ENCODE results near the gene GRK3.
"Not testable (repeated sequence)": the region's sequence is repeated elsewhere in the genome, so short reads cannot be mapped to it uniquely, and the experiment has no call there.

The GRK3 gene

DNA sequence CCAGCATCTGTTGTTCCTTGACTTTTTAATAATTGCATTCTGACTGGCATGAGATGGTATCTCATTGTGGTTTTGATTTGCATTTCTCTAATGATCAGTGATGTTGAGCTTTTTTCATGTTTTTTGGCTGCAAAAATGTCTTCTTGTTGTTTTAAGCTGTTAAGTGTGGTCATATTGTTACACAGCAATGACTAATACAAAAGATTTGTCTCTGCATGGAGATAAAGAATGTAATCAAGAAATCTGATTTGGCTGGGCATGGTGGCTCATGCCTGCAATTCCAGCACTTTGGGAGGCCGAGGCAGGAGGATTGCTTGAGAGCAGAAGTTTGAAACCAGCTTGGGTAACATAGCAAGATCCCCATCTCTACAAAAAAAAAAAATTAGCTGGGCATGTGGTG, 12.1 kb upstream of the GRK3 start:
- DNase-seq: not testable (repeated sequence)

DNA sequence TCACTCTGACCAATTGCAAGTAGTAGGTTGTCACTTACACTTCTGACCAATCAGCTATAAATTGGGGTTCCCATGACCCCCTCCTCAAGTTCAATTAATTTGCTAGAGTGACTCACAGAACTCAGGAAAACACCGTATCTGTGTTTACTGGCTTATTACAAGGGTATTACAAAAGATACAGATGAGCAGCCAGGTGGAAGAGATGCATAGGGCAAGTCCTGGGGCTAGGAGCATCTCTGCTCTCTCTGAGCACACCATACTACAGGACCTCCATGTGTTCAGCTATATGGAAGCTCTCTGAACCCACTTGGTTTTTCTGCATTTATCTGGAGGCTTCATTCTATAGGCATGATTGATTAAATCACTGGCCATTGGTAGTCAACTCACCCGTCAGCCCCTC, 11.3 kb upstream of the GRK3 start:
- DNase-seq: no peak

DNA sequence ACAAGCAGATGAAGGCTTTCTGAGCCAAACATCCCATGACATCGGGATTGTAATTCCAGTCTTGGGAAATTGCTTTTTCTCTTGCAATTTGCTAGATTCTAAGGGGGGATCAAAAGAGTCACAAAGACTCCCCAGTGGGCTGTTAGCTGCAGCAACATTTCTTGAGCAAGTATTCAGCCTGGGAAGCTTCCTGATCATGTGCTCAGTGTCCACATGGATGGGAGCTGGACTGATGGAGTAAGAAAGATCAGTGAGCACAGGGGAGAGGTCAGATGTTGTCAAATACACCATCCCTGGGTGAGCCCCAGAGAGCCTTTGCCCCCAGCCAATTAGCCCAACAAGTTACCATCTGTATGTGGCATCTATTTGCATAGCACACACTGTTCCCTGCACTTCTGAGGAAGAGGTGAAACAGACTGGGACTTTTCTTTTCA, 10.2 kb upstream of the GRK3 start:
- no peak for DNase-seq

DNA sequence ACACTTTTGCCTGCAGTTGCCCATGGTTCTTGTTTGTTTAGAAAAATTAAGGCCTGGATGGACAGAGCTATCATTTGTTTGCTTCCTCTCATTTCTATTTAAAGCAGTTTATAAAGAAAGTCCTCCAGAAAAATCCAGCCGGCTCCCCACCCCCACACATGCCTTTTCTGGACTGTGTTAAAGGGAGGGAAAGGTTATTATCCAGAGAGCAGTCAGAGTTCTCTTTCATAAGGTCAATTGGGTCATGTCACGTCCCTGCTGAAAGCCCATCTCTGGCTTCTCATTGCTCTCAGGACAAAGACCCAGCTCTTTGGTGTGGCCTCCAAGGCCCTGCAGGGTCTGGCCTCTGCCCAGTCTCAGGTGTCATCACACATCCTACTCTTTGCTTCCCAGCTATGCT, 9.8 kb upstream of the GRK3 start:
- no peak for DNase-seq

DNA sequence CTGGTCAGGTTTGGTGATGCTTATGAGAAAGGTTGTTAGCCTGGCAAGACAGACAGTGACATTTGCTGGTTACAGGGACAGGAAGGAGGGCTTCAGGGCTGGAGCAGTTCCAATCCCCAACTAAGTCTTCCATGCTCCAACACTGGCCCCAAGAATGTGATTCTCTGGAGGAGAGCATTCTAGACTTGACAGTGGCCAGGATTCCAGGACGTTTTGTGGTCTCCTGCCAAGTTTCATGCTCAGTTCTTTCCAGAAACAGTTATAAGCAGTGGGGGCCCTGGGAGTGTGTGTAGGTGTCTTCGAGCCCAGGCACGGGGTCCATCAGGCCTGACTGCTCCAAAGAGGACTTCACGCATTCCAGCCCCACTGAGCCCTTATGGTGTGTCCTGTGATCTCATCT, 8.9 kb upstream of the GRK3 start:
- DNase-seq: no peak

DNA sequence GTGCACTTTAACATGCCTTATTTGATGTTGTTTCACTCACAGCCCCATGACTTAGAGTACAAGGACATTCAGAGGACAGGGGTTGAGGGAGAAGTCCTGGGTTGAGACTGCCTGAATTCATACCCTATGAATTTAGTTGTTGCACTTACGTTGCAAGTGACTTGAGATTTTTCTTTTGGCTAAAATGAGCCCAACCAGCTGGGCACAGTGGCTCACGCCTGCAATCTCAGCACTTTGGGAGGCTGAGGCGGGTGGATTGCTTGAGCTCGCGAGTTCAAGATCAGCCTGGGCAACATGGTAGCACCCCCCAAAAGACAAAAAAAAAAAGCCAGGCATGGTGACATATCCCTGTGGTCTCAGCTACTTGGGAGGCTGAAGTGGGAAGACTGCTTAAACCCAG, 7.3 kb upstream of the GRK3 start:
- DNase-seq: no peak

DNA sequence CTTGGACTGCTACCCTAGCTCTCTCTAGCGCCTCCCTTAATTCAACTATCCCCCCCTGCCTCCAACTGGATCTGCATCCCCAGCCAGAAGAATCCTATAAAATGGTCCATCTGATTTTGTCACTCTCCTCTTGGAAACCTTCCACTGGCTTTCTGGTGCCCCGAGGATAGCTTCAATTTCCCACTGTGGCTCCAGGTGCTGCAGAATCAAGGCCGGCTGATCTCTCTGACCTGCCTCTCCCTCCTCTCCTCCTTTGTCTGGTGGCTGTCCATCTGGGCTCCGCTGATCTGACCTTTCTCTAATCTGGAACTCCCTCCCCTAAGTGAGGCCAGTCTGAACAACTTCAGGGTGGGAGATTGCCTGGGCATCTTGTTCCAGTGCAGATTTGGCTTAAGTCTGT, 6.1 kb upstream of the GRK3 start:
- no peak for DNase-seq

DNA sequence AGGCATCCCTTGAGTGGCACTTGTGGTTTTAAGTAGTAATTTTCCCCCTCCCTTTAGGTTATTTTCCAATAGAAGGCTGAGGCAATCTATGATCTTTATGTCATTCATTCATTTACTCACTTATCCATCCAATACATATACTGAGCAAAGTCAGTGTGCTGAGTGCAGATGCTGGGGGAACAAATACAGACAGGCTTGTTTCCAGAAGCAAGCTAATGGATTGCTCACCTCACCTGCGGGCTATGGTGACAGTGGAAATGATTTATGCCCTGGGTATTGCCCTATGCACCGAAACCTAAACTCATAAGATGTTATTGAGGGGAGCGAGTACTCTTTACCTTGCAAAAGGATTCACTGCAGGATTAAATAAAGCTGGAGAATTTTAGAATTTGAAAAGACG, 4.6 kb upstream of the GRK3 start:
- DNase-seq: not testable (repeated sequence)

DNA sequence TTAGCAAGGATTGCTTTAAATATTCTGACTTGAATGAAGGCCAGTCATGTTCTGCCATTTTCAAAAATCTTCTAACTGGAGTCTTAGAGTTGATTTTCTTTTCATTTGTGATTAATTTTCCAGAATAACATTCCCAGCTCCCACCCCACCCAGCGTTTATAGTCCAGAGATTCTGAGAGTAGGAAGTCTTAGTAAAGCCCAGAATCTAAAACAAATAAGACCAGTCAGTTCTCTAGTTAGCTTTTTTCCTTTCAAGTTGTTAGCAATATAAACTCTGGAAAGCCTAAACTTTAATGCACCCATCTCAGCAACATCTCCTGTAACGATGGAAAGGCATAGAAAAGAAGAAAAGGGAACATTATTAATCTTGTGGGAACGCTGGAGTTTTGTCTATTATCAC, 3.3 kb upstream of the GRK3 start:
- not testable (repeated sequence) for DNase-seq

DNA sequence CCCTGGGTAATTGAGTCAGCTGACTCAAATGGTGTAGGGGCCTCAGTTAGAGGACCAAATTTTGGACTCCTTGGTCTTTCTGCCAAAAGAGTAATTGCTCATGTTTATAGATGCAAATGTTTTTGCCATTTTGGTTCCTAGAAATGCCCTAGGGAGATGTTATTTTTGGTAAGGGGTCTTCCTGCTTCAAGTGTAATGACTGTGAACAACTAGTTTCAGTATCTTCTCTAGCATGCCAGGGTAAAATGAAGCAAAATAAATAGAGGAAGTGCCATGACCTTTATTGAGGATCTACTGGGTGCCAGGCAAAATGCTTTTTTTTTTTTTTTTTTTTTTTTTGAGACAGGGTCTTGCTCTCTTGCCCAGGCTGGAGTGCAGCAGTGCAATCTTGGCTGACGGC, 2.5 kb upstream of the GRK3 start:
- DNase-seq: not testable (repeated sequence)

DNA sequence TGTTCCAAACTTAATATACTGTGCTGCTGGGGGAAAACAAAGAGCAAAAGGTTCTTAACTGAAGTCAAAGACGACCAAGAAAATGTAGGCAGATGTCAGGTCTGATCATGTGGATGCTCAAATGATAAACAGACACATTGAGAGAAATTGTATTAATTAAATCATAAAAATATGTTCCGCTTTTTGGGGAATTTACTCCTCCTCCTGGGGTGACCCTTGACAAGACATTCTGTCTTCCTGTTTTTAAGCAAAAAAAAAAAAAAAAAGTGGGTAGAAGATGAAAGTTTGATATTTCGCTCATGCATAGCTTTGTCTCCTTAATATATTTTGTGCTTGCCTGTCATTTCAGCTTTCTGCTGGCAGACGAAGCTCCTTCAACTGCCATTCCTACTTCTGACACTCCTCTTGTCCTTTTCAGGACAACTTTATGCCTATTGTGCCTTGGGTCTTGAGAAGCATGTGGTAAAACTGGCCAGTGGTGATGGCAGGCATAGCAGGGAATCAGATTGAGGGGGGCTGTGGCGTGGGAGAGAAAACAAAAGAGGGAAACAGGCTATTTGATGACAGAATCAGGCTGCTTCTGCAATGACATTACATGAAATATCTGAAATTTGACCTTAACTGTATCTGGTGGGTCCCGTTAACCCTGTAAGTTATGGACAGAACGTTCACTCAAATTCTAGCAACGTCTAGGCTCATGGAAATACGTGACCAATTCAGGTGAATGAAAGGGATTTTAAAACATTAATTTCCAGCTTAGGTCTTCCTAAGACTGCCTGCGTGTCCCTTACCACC, 1.3 kb upstream of the GRK3 start:
- DNase-seq: not testable (repeated sequence)

DNA sequence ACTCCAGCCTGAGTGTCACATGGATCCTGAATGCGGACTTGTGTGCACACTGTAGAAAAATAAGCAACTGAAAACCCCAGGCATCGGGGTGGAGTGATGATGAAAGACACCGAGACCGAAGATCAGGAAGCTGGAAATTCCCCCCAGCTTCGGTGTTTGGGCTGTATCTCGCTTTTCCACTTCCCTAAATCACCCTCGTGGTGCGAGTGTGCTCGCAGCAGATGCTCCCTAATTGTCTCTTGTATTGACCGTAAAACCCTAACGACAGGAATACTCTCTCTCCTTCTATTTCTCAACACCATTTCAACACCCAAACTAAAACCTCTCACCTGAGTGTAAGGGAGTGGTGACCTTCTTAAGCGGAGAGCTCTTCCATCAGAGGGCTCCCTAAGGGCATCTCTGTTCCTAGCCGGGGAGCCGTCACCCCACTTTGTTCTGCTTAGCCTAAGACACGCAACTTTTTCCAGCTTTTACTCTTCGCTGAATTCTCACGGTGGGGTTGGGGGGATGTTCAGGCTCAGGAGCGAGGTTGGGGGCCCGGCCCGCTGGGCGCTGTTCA, 635 bp upstream of the GRK3 start:
- DNase-seq: no peak

DNA sequence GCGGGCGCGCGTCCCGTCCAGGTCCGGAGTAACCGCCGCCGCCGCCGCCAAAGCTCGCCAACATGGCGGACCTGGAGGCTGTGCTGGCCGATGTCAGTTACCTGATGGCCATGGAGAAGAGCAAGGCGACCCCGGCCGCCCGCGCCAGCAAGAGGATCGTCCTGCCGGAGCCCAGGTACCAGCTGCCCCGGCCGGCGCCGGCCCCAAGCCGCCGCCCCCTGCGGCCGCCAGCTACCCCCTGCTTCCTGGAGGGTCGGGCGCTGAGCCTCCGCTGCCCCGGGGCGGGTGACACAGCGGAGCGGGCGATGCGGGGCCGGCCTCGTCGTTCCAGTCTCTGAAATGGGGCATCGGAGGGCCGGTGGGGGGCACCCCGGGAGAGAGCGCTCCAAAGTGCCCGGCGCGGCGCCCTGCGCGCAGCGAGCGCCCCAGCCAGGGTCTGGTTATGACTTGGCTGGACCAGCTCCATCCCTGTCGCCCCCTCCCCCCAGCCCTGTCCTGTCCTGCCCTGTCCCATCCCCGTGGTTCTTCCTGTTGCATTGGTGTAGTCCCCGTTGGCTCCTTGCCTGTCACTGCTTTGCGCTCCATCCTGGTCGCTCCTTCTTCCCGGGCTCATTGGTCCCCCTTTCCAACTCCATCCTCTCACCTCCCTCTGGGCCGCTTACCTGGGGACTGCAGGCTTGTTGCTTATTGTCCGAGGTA, 653 bp downstream of the GRK3 start:
- peak; percentile 5 for DNase-seq

DNA sequence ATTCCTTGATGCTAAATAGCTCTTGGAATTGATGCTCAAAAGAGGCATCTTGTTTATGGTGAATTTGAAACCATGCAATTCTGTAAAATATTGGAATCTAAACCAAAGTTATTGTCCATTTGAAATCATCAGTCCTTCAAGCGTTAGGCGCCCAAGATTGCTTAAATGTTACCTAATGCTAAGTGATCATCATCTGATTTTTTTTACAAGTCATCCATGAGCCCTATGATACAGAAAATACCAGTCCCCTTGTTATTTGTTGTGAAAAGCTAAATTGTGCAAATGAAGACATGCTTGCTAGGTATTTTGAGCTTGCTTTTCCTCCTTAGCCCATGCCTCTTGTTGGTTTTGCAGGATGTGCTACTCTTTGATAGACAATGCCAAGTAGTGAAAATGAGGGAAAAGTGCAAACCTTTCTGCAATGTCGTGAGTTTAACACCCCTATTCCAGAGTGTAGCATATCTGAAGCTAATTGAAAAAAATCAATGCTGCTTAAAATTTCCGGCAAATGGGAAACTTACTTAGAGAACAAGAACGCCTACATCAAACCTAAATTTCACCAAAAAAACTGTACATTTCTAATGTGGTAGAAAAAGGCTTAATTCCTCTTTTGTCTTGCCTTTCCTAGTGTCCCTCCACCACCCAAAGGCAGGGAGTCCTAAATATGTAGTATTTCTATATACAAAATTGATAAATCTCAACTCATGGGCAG, 1.9 kb downstream of the GRK3 start:
- DNase-seq: no peak

DNA sequence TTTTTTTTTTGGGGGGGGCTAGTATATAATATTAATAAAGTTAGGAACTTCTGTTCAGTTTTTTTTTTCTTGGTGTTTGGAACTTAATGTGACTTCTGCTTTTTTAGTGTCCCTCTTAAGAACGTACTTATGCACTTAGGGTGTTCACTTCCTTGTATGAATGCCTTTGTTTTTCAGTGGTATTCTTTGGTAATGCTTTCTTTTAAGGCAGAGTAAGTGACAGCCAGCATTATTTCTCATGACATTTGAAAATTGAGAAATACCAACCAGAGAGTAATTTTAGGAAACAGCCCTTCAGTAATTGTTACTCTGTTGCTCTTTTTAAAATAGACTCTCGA, 2.4 kb downstream of the GRK3 start:
- no peak for DNase-seq

DNA sequence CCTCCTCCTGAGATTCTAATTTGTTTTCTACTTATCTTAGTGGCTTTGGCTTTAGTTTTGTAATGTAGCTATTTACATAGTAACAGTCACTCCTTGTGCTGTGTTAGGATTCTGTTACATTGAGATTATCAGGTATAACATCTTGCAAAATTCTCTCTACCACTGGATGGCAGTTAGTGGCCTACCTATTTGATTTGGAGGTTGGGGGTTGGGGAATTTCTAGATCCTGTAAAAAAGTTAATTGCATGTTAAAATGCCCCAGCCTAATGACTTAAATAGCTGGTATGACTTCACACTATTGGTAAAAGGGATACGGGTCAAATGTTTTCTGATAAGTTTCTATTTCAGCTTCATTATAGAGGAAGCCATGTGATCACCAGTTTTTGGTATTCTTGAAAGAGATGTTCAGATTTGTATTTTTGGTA, 2.8 kb downstream of the GRK3 start:
- no peak for DNase-seq

DNA sequence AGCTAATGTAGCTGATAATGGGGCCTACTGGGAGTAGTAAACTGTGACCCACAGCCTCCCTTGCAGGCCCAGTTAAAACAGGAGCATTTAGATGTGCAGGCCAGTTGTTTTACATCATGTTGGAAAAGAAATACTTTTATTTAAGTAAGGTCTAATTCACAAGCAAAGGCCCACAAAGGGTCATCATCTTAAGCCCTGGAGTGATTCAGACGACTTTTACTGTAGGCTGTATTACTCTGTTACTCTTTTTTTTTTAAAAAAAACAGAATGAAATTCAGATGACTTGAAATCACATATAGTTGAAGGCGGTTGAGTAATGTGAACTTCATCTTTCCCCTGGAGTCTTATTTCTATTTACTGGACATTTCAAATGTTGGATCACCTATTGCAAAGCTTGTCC, 3.6 kb downstream of the GRK3 start:
- DNase-seq: not testable (repeated sequence)

DNA sequence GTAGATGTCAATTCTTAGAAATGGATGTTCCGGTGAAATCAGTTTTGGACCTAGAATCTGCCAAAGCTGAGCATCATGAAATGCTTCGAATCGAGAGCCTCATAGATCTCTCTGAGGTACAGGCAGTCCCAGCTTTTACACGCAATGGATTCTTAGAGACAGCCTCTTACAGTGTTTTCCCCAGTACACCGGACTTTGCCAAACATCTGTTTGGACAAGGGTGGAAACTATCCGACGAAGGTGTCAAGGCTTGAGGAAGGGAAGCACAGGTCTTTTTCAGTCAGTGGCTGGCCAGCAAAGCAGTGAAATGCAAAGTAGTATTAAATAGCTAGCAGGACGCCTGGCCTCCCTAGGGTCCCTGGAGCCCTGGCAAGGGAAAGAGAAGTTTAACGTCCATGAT, 4.9 kb downstream of the GRK3 start:
- DNase-seq: no peak

DNA sequence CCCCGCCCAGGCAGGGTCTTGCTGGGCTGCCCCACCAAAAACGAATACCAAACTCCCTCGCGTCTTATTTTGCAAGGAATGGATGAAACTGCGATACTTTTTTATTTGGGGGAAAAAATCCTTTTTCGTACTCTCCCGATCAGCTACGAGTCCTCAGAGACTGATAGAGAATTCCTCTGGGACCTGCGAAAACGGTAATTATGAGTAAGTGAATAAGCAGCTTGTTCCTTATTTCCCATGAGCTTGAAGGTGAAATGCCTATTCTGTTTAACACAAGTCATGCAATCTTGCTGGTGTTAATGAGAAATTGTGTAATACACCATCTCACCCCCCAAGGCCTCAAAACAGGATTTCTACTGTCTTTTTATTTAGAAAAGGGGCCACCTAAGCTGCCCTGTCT, 5.5 kb downstream of the GRK3 start:
- DNase-seq: no peak

DNA sequence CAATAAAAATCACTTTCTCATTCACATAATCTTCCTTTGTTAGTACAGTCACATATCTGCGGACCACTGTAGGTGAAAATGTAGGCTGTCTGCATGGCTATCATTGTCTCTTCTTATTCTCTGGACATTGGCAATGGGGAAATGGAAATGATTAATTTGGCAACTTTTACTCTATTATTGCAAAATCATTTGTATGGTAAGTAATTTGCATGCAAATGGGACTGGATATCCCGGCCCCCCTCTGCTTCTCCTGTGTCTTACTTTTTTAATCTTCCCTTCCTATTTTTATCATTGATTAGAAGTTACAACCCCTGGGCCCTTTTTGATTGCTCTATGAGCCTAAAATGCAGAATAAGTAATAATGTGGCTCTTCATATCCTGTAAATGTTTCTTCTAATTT, 6.0 kb downstream of the GRK3 start:
- no peak for DNase-seq

DNA sequence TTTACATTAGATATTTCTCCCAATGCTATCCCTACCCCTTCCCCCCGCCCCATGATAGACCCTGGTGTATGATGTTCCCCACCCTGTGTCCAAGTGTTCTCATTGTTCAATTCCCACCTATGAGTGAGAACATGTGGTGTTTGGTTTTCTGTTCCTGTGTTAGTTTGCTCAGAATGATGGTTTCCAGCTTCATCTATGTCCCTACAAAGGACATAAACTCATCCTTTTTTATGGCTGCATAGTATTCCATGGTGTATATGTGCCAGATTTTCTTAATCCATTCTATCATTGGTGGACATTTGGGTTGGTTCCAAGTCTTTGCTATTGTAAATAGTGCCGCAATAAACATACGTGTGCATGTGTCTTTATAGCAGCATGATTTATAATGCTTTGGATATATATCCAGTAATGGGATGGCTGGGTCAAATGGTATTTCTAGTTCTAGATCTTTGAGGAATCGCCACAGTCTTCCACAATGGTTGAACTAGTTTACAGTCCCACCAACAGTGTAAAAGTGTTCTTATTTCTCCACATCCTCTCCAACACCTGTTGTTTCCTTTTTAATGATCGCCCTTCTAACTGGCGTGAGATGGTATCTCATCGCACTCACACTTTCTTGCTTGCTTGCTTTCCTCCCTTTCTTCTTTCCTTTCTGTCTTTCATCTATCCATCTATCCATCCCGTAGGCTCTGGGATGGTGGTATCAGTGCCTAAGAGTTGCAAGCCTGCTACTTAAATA, 7.7 kb downstream of the GRK3 start:
- not testable (repeated sequence) for DNase-seq

DNA sequence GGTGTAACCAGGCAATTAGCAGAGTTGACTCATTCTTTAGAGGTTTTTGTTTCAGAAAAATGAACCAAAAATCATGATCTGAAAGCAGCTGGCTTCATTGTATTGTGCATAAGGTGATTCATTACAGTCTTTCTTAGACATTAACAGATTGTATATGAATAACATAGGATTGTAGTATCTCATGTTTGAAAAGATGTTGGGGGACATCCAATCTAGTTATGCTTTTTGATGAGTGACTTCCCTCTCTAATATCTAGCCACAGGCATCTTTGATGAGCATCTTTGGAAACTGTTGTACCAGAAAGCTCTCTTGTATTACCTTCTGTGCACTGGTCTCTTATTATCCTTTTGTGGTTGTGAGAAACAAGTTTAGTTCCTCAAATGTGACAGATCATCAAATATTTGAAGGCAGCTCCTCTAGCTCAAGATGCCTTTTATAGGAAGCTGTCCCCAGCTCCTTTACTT, 8.3 kb downstream of the GRK3 start:
- DNase-seq: no peak

DNA sequence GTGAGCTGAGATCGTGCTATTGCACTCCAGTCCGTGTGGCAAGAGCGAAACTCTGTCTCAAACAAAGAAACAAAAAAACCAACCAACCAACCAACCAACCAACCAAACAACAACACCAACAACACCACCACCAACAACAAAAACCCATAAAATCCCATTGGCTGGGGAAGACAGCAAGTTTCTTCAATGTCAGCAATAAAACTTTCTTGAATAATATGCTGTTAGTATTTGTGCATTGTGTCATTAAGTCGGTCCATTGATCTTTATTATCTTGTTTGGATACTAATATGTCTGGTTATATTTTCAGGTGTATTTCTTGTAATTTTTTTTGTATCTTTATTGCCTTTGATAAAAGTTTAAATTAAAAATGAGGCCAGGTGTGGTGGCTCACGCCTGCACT, 9.4 kb downstream of the GRK3 start:
- DNase-seq: no peak
